Measurements from ENCODE around the gene PI4KA. TPM values are rescaled to one million over a fixed set of nuclear protein-coding genes. Genes with fewer than 3 reads are reported as not detected.
A peak's percentile ranks its signal among the peaks of the same experiment; 100 is the strongest.

Gene PI4KA
- total RNA-seq, 6 experiments from 2014 or later: 51.0 to 61.3 (median 57.2) TPM

GRCh38 chr22:20756846-20757245, 101.8 kb downstream of the PI4KA start:
- no peak for TF ChIP-seq CTCF (IDR thresholded peaks at IDR 0.05)
- Mint-ChIP-seq H3K27me3 (ENCODE audit: insufficient read depth) (no peaks in the 10 kb centered on the region; the same call in none of the 2 replicates), H3K4me1 (ENCODE audit: low read depth) (peaks cover 8% of the 10 kb centered on the region), H3K27ac (no peak overlapping the region), H3K4me3 (no peak overlapping the region), H3K9me3 (no peaks in the 10 kb centered on the region), H3K36me3 (ENCODE audit: low read depth) (peaks cover 16% of the 10 kb centered on the region; the same call in 1 of the 2 replicates)
- no peak for DNase-seq

GRCh38 chr22:20752873-20753272, 105.7 kb downstream of the PI4KA start:
- DNase-seq: no peak

GRCh38 chr22:20752104-20752741, 106.4 kb downstream of the PI4KA start:
- H3K27me3 Mint-ChIP-seq (ENCODE audit: insufficient read depth): peaks cover 1% of the 10 kb centered on the region
- DNase-seq: no peak
- H3K36me3 Mint-ChIP-seq (ENCODE audit: low read depth): peaks cover 16% of the 10 kb centered on the region; the same call in 1 of the 2 replicates
- no peak overlapping the region for H3K4me3 Mint-ChIP-seq
- no peaks in the 10 kb centered on the region for H3K9me3 Mint-ChIP-seq
- no peak for TF ChIP-seq CTCF (IDR thresholded peaks at IDR 0.05)
- peaks cover 14% of the 10 kb centered on the region for H3K4me1 Mint-ChIP-seq (ENCODE audit: low read depth)
- H3K27ac Mint-ChIP-seq: no peak overlapping the region

More at GRCh38 chr22:20752873-20753272, 105.7 kb downstream of the PI4KA start:
- Mint-ChIP-seq H3K9me3 (no peaks in the 10 kb centered on the region), H3K27me3 (ENCODE audit: insufficient read depth) (no peaks in the 10 kb centered on the region; the same call in none of the 2 replicates), H3K27ac (no peak overlapping the region), H3K4me3 (no peak overlapping the region), H3K36me3 (ENCODE audit: low read depth) (peaks cover 19% of the 10 kb centered on the region; the same call in 1 of the 2 replicates), H3K4me1 (ENCODE audit: low read depth) (peaks cover 14% of the 10 kb centered on the region)
- no peak for TF ChIP-seq CTCF (IDR thresholded peaks at IDR 0.05)

DNA sequence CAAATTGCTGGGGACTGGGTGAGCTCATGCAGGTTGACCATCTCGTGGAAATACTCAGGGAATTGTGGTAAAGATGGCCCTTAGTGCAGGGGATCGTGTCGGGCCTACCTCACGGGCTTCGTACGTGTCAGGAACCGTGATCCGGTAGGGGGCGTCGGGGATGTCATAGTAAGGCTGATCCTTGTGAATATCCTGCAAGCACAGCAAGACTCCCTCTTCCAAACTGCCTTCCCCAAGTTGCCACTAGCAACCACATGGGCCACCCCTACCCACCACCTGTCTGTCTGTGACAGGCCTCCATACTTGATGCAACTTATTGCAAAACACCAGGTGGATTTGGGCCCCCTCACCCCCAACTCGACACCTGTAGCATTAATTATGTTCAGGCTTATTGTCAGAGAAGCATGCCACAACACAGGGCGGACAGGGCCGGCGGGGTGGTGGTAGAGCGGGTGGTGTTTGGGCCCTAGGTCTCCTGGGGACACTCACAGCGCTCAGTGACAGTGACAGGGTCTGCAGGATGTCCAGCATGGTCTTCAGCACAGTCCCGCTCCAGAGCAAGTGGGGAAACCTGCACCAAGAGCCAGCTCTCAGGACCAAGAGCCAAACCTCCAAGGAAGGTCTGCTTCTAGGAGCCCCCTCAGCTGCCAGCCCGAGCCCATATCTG, 107.3 kb downstream of the PI4KA start:
- no peak overlapping the region for H3K4me3 Mint-ChIP-seq
- H3K27me3 Mint-ChIP-seq (ENCODE audit: insufficient read depth): peaks cover 1% of the 10 kb centered on the region
- H3K4me1 Mint-ChIP-seq (ENCODE audit: low read depth): peaks cover 14% of the 10 kb centered on the region
- no peak for TF ChIP-seq CTCF (IDR thresholded peaks at IDR 0.05)
- DNase-seq: no peak
- no peak overlapping the region for H3K27ac Mint-ChIP-seq
- no peaks in the 10 kb centered on the region for H3K9me3 Mint-ChIP-seq
- peaks cover 12% of the 10 kb centered on the region; the same call in 1 of the 2 replicates for H3K36me3 Mint-ChIP-seq (ENCODE audit: low read depth)

GRCh38 chr22:20750461-20751184, 108.0 kb downstream of the PI4KA start:
- H3K36me3 Mint-ChIP-seq (ENCODE audit: low read depth): peaks cover 12% of the 10 kb centered on the region; the same call in 1 of the 2 replicates
- no peak for TF ChIP-seq CTCF (IDR thresholded peaks at IDR 0.05)
- H3K9me3 Mint-ChIP-seq: no peaks in the 10 kb centered on the region
- H3K4me1 Mint-ChIP-seq (ENCODE audit: low read depth): peaks cover 14% of the 10 kb centered on the region
- peak overlapping the region; percentile 42; the same call in 1 of the 2 replicates for H3K27ac Mint-ChIP-seq
- no peak overlapping the region for H3K4me3 Mint-ChIP-seq
- peaks cover 1% of the 10 kb centered on the region for H3K27me3 Mint-ChIP-seq (ENCODE audit: insufficient read depth)
- peak; percentile 66 for DNase-seq

All from HFFc6 (cell line).